ENCODE measurements around the gene SQOR. TPM values are rescaled to one million over a fixed set of nuclear protein-coding genes. Genes with fewer than 3 reads are reported as not detected.

SQOR gene
- total RNA-seq, 1 donor from 2014 or later, result 161 TPM

DNA sequence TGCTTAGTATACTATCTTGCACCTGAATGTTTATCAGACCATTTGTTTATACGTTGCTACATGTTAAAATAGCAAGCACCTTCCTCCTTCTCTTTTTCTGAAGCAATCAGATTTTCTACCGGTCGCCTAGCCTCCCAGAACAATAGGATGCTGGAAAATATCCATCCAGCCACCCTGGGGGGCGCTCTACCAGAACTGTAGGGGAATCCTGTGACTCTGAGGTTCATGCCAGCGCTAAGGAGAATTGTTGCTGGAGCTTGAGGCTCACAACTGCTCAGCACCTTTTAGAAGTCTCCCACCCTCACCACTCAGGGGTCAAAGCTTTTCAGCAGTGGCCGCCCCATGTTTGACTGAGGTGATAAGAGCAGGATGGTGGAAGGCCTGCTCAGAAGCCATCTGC lies 27.5 kb downstream of the SQOR start:
- DNase-seq, result no peak

DNA sequence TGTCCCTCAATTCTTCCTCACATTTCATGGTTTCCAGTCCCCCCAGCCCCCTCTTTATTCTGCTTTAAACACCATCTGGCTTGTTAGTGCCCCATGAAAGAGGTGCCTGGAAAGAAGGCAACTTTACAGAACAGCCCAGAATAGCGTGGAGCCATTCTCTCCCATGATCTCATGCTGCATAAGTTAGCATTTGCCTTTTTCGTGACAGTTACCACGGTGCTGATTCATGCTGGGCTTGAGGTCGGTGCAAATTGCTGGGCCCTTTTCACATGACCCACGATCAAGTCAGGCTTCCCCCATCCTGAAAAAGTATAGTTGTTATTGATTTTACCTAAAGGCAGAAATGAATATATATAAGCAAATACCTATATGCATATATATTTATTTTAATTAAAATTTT lies 29.6 kb downstream of the SQOR start:
- DNase-seq, result no peak

GRCh38 chr15:45665261-45665660 lies 30.4 kb downstream of the SQOR start:
- DNase-seq, result no peak

GRCh38 chr15:45666119-45666875 lies 31.5 kb downstream of the SQOR start:
- no peak for DNase-seq

- DNase-seq, result no peak
These were observed 32.2 kb downstream of the SQOR start for GRCh38 chr15:45667002-45667401.

GRCh38 chr15:45668386-45668785 lies 33.6 kb downstream of the SQOR start:
- DNase-seq, result no peak

- DNase-seq, result no peak
These were observed 34.6 kb downstream of the SQOR start for GRCh38 chr15:45669422-45669821.

DNA sequence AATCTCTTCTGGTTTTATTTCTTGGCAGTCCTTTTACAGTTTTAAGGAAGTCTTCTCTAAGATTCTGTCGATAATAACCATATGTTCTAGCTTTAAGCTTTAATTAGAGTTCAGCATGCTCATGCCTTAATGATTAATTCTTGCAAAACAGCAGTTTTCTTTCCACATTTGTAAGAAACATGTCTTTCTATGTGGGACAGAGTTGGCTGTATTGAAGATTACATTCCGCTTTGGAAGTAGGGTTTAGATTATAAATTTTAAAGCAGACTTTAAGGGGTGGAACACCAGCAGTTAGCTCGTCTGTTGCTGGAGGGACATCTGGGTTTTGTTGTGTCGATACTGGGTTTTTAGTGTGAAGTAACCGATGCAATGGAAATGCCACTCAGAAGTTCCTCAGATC lies 35.3 kb downstream of the SQOR start:
- no peak for DNase-seq

GRCh38 chr15:45670511-45670910 lies 35.7 kb downstream of the SQOR start:
- peak; percentile 97 for DNase-seq

GRCh38 chr15:45674677-45675076 lies 39.8 kb downstream of the SQOR start:
- DNase-seq, result no peak

GRCh38 chr15:45677797-45678196 lies 43.0 kb downstream of the SQOR start:
- DNase-seq, result no peak

- DNase-seq, result no peak
These were observed 43.8 kb downstream of the SQOR start for GRCh38 chr15:45678459-45679178.

DNA sequence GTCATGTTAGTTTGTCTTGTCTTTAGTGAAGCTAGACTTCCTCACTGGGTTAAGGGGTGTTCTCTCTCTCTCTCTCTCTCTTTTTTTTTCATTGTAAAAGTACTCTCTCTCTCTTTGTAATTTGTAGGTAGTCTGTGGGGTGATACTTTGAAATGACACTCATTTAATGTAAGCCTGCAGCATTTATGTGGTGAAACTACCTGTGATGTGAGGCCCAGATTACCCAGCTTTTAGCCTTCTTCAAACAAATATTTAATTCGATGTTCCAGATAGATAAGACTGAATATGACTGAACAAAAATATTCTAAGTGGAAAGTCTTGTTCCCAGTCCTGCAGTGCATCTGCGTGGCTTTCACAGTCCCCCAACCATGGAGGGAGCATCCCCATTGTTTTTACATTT lies 49.7 kb downstream of the SQOR start:
- DNase-seq, result no peak

DNA sequence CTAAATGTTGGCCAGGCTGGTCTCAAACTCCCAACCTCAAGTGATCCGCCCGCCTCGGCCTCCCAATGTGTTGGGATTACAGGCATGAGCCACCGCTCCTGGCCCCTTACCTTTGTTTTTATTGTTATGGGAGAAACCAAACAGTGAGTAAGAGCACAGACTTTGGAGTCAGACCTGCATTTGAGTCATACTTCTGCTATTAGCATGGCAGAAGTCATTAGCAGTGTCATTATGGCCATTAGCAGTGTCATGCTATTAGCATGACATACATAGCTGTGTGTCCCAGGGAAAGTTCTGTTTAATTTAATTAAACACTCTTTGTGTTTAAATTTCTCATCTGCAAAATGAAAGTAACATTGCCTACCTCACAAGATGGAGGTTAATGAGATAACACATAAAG lies 54.8 kb downstream of the SQOR start:
- no peak for DNase-seq

DNA sequence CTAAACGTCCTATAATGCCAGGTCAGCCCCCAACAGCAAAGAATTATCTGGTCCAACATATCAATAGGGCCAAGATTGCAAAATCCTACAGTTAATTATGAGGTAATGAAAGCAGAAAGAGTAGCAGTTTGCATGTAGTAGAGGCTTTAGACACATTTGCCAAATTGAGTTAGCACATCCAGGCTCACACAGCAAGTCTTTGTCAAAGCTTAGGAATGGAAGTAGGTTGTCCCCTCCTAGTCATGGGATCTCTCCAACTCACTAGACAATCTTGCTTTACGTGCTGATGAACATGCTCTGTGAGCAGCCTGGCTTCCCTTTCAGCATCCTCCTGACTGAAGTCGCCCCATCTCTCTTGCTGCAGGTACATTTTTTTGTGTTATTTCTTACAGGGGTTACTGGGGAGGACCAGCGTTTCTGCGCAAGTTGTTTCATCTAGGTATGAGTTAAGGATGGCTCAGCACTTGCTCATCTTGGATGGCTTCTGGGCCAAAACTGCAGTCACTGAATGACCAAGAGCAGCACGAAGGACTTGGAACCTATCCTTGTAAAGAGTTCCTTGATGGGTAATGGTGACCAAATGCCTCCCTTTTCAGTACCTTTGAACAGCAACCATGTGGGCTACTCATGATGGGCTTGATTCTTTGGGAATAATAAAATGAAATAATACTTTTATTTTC lies 55.9 kb downstream of the SQOR start:
- no peak for DNase-seq

DNA sequence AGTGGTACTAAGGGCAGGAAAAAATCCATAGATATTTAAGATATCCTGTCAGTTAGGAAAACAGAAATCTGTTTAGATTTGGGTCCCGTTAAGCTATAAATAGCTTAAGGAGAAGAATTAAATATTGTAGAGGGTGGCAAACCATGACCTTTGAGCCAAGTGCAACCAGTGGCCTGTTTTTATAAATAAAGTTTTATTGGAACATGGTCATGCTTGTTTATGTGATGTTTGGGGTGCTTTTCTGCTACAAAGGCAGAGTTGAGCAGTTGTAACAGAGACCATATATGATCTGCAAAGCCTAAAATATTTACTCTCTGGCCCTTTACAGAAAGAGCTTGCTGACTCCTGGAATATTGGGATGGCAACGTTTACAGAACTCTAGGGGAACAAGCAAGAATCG lies 66.3 kb downstream of the SQOR start:
- DNase-seq, result no peak

DNA sequence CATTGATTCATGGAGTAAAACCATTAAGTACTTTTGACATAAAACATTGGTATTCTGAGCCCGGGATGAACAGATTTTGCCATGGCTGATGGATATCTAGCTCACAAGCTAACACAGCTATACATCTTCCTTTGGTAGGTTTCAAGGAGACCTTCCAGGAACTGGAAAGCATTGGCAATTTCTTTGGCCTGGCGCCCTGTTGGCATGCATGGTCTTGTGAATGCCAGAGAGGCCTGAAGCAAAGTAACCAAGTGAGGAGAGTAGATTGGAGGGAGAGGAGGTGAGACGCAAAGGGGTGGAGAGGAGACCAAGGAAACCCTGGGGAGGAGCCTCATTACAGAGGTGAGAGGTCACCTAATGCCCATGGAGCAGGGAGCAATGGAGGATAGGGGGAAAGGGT lies 67.2 kb downstream of the SQOR start:
- no peak for DNase-seq

- DNase-seq, result peak; percentile 13
These were observed 69.0 kb downstream of the SQOR start for GRCh38 chr15:45703670-45704328.

DNA sequence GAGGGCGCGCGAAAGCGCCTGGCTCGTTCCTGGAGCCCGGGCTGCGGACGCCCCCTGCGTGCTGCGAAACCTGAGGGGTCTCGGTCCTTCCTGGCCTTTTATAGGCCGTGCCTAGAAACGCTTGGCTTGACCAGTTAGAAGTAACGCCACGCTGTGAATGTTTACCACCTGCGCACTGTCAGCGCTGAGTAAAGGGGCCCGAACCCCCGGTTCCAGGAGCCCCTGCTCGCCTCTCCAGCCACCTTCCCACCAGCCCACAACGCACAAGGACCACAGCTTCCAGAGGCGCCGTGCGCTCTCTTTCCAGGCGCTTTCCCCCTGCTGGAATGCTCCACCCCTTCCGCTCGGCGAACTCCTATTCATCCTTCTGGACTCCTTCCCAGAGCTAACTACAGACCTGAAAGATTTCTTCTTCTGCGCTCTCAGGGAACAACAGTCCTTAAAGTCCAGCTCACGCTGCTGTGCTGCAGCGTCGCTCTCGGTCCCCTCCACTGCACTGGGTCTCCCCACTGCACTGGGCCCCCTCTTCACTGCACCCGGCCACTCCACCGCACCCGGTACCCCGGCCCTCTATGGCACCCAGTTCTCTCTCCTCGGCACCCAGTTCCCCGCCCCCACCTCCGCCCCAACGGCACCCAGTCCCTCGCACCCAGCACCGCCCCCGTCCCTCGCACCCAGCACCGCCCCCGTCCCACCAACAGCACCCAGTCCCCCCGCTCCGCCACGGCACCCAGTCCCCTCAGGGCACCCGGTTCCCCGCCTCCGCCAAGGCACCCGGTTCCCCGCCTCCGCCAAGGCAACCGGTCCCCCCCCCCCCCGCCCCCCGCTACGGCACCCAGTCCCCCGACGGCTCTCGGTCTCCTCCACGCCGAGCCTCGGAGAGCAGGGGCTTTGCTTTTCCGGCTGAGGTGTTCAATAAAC lies 69.8 kb downstream of the SQOR start:
- DNase-seq, result peak; percentile 37

DNA sequence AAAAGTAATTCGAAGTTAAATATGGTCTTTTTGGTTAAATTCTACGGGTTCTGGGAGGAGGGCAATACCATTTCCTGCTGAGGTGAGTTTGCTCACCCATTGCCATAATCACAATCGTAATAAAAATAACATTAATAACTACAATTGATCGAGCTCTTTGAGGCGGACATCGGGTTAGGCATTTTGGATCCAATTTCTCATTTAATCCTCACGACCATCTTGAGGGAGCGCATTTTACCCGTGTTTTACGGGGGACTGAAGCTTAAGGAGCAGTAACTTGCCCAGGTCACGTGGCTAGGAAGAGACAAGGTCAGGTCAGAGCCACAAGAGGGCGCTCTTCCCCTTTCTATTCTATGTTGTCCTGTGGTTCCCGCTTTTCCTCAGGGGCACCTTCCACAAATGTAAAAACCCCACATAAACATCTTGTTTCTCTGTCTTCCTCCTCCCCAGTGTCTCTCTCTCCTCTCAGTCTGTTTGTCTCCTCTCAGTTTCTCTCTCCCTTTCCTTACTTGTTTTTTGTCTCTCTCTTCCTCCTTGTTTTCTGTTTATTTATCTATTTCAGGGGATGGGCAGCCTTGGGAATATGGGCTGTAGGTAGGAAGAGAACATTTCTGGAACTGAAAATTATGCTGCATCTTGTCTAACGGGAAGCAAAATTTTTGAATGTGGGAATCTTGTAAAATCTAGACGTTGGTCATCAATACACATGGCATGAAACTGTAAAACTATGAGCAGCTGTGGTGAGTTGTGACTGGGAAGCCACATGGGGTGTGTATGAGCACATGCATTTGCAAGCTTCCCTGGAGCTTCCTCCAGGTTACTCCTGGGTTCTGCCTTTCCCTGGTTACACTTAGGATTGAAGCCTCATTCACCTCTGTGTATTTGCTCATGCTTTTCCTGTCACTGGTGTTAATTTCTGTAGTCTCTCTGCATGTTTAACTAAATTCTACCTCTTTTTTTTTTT lies 71.0 kb downstream of the SQOR start:
- DNase-seq, result peak; percentile 95

- DNase-seq, result no peak
These were observed 75.8 kb downstream of the SQOR start for GRCh38 chr15:45710657-45711056.

Measured in dermis blood vessel endothelial cell (primary cell).